ENCODE data around the gene PTPRG.
"Not testable (repeated sequence)": the region's sequence is repeated elsewhere in the genome, so short reads cannot be mapped to it uniquely, and the experiment has no call there.

The PTPRG gene

DNA sequence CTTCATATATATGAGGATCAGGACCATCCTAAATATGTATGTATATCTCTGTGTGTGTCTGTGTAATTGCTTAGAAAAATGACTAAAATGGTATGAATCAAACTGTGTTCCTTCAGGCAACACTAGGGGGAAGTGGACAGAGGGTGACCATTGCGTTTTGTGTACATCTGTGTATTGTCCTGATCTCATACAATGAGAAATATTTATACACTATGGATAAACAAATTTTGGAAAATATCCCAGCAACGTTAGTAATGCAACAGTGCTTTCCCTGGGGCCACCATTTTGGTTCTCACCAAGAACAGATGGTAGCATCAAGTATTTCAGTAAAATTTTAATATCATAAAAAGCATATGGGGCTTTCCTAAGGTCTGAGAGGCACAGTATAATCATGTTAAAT, 130.1 kb downstream of the PTPRG start:
- no peak overlapping the region for H3K4me3 ChIP-seq (ENCODE audit: control insufficient read depth, low read depth, low read length)
- no peak for TF ChIP-seq CTCF (conservative IDR thresholded peaks at IDR 0.05; ENCODE audit: control insufficient read depth, insufficient read depth, low read depth, low read length)
- no peak for DNase-seq (ENCODE audit: low read depth)

DNA sequence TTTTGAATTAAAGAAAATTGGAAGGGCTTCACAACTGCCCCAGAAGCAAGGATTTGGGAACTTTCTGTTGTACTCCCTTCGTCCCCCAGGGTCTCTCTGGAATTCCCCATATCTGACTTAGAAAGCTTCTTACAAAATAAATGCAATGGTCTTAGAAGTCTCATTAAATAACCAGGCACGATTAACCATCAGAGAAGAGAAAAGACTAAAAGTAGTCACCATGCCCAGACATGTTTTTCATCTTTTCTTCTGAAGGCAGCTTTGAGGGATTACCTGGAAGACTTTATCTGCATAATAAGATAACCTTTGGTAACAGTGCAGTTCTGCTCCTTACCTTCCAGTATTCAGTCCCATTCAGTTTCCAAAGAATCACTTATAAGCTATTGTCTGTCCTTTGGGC, 135.9 kb downstream of the PTPRG start:
- DNase-seq (ENCODE audit: low read depth): no peak
- TF ChIP-seq CTCF (conservative IDR thresholded peaks at IDR 0.05; ENCODE audit: control insufficient read depth, insufficient read depth, low read depth, low read length): no peak
- H3K4me3 ChIP-seq (ENCODE audit: control insufficient read depth, low read depth, low read length): no peak overlapping the region

DNA sequence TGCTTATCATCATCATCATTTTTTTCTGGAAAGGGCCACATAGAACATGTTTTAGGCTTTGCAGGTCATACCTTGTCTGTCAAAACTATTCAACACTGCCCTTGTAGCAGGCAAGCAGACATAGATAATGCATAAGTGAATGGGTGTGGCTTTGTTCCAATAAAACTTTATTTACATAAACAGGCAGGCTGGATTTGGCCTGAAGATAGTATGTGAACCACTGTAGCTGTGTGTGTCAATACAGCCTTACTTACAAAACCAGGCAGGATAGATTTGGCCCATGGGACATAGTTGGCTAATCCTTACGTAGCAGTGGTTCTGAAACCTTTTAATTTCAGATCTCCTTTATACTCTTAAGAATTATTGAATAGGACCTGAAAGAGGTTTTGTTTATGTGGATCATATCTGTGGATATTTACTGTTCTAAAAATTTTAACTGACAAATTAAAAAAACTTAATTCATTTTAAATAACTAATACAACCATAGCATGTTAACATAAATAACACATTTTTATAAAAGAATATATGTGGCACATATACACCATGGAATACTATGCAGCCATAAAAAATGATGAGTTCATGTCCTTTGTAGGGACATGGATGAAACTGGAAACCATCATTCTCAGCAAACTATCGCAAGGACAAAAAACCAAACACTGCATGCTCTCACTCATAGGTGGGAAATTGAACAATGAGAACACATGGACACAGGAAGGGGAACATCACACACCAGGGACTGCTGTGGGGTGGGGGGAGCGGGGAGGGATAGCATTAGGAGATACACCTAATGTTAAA, 137.1 kb downstream of the PTPRG start:
- H3K4me3 ChIP-seq (ENCODE audit: control insufficient read depth, low read depth, low read length): not testable (repeated sequence)
- DNase-seq (ENCODE audit: low read depth): peak; percentile 48

- H3K4me3 ChIP-seq (ENCODE audit: control insufficient read depth, low read depth, low read length): no peak overlapping the region
- TF ChIP-seq CTCF (conservative IDR thresholded peaks at IDR 0.05; ENCODE audit: control insufficient read depth, insufficient read depth, low read depth, low read length): no peak
- no peak for DNase-seq (ENCODE audit: low read depth)
These were observed 138.3 kb downstream of the PTPRG start for GRCh38 chr3:61699622-61700021.

DNA sequence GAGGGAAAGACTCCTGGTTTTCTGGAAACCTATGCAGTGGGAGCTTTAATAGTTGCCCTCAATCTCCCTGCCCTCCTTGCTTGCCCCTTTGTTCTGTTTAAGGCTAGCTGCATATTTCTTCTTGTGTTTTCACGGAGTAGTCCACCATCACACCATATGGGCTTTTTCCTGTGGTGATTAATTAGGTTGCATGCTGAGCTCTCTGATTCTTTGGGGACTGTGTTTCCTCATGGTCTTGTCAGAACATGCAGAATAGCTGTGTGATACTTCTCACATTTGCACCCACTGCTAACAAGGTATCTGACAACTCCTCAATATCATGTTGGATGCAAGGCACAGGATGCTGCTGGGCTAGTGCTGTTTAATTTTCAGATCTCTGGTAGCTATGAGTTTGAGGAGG, 139.6 kb downstream of the PTPRG start:
- H3K4me3 ChIP-seq (ENCODE audit: control insufficient read depth, low read depth, low read length): no peak overlapping the region
- TF ChIP-seq CTCF (conservative IDR thresholded peaks at IDR 0.05; ENCODE audit: control insufficient read depth, insufficient read depth, low read depth, low read length): no peak
- no peak for DNase-seq (ENCODE audit: low read depth)

DNA sequence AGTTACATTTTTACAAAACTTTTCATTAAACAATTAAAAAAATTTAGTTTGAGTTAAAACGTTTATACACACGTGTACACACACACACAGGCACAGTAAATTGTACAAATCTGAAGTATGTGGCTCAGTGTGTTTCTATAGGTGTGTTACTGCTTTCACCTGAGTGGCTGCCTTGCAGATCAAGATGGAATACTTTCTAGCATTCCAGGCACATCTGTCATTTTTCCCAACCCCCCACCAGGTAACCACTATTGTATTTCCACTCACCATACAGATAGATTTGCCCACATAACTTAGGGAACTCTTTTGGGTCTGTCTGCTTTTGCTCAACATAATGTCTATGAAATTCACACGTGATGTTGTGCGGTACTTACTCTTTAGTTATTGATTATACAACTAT, 141.1 kb downstream of the PTPRG start:
- no peak overlapping the region for H3K4me3 ChIP-seq (ENCODE audit: control insufficient read depth, low read depth, low read length)
- no peak for DNase-seq (ENCODE audit: low read depth)
- no peak for TF ChIP-seq CTCF (conservative IDR thresholded peaks at IDR 0.05; ENCODE audit: control insufficient read depth, insufficient read depth, low read depth, low read length)

GRCh38 chr3:61704807-61705206, 143.4 kb downstream of the PTPRG start:
- no peak overlapping the region for H3K4me3 ChIP-seq (ENCODE audit: control insufficient read depth, low read depth, low read length)
- DNase-seq (ENCODE audit: low read depth): no peak
- no peak for TF ChIP-seq CTCF (conservative IDR thresholded peaks at IDR 0.05; ENCODE audit: control insufficient read depth, insufficient read depth, low read depth, low read length)
